ENCODE data around the gene ZNF750.

GRCh38 chr17:82869536-82869935, 29.7 kb upstream of the ZNF750 start:
- no peak for TF ChIP-seq POLR2A (IDR thresholded peaks at IDR 0.05)
- TF ChIP-seq, protein P1, sequence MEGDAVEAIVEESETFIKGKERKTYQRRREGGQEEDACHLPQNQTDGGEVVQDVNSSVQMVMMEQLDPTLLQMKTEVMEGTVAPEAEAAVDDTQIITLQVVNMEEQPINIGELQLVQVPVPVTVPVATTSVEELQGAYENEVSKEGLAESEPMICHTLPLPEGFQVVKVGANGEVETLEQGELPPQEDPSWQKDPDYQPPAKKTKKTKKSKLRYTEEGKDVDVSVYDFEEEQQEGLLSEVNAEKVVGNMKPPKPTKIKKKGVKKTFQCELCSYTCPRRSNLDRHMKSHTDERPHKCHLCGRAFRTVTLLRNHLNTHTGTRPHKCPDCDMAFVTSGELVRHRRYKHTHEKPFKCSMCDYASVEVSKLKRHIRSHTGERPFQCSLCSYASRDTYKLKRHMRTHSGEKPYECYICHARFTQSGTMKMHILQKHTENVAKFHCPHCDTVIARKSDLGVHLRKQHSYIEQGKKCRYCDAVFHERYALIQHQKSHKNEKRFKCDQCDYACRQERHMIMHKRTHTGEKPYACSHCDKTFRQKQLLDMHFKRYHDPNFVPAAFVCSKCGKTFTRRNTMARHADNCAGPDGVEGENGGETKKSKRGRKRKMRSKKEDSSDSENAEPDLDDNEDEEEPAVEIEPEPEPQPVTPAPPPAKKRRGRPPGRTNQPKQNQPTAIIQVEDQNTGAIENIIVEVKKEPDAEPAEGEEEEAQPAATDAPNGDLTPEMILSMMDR (IDR thresholded peaks at IDR 0.05), result no peak

Measured in lower leg skin (tissue), 3 donors.